Stimulated activated CD8-positive, alpha-beta memory T cell treated with anti-CD3 and anti-CD28 coated beads, Interleukin-2, amount 100 ng/mL, for 1 hour (primary cell): ENCODE data around the gene CHST15.

Source experiments
- DNase-seq, 2 donors: peaks; one replicate each; pipeline ENCODE4 v3.0.0-alpha.2; 2020; ENCODE audit warnings: low read depth in 2 of 2

The CHST15 gene

GRCh38 chr10:124083047-124083739 is 10.2 kb downstream of the CHST15 start:
- DNase-seq: no peak

GRCh38 chr10:124082555-124082954 is 10.8 kb downstream of the CHST15 start:
- DNase-seq: no peak

- DNase-seq: no peak
Observed at GRCh38 chr10:124081547-124082140, 11.8 kb downstream of the CHST15 start.

- no peak for DNase-seq
Observed at GRCh38 chr10:124079864-124080263, 13.5 kb downstream of the CHST15 start.

GRCh38 chr10:124078714-124079113 is 14.7 kb downstream of the CHST15 start:
- no peak for DNase-seq

- no peak for DNase-seq
Observed at GRCh38 chr10:124078028-124078427, 15.4 kb downstream of the CHST15 start.

GRCh38 chr10:124077208-124077993 is 16.0 kb downstream of the CHST15 start:
- DNase-seq: no peak

GRCh38 chr10:124076148-124076733 is 17.2 kb downstream of the CHST15 start:
- no peak for DNase-seq

GRCh38 chr10:124075231-124075955 is 18.0 kb downstream of the CHST15 start:
- DNase-seq: no peak

GRCh38 chr10:124074501-124075109 is 18.8 kb downstream of the CHST15 start:
- no peak for DNase-seq

GRCh38 chr10:124073978-124074377 is 19.4 kb downstream of the CHST15 start:
- DNase-seq: no peak

- no peak for DNase-seq
Observed at GRCh38 chr10:124072541-124072940, 20.9 kb downstream of the CHST15 start.

- DNase-seq: no peak
Observed at GRCh38 chr10:124072106-124072505, 21.3 kb downstream of the CHST15 start.

GRCh38 chr10:124071141-124071540 is 22.3 kb downstream of the CHST15 start:
- DNase-seq: no peak

GRCh38 chr10:124070666-124071065 is 22.7 kb downstream of the CHST15 start:
- DNase-seq: no peak

- DNase-seq: no peak
Observed at GRCh38 chr10:124069341-124070264, 23.8 kb downstream of the CHST15 start.

GRCh38 chr10:124068929-124069328 is 24.5 kb downstream of the CHST15 start:
- DNase-seq: no peak

- no peak for DNase-seq
Observed at GRCh38 chr10:124067825-124068400, 25.5 kb downstream of the CHST15 start.

GRCh38 chr10:124066781-124067714 is 26.4 kb downstream of the CHST15 start:
- no peak for DNase-seq
